Ishikawa (cell line): ENCODE results near the gene ZNF850.

Experiments
- CEBPB ChIP-seq: IDR thresholded peaks from 2 replicates; pipeline ENCODE4 v1.6.1; 2012
- CREB1 ChIP-seq: IDR thresholded peaks from 2 replicates; pipeline ENCODE4 v1.6.1; 2012; ENCODE audit warnings: low read depth
- EGR1 ChIP-seq: IDR thresholded peaks from 2 replicates; pipeline ENCODE4 v1.6.1; 2012
- EP300 ChIP-seq: IDR thresholded peaks from 2 replicates; pipeline ENCODE4 v1.6.1; 2012; ENCODE audit warnings: borderline replicate concordance
- FOXM1 ChIP-seq: IDR thresholded peaks from 2 replicates; pipeline ENCODE4 v1.6.1; 2012; ENCODE audit warnings: low read depth, borderline replicate concordance
- NFIC ChIP-seq: IDR thresholded peaks from 2 replicates; pipeline ENCODE4 v1.6.1; 2012
- RAD21 ChIP-seq: IDR thresholded peaks from 2 replicates; pipeline ENCODE4 v1.6.1; 2012; ENCODE audit warnings: low read depth
- TAF1 ChIP-seq: IDR thresholded peaks from 2 replicates; pipeline ENCODE4 v1.6.1; 2012; ENCODE audit warnings: low read depth, mild to moderate bottlenecking
- TCF12 ChIP-seq: IDR thresholded peaks from 2 replicates; pipeline ENCODE4 v1.6.1; 2012; ENCODE audit warnings: low read depth
- TEAD4 ChIP-seq: IDR thresholded peaks from 2 replicates; pipeline ENCODE4 v1.6.1; 2012
- YY1 ChIP-seq: IDR thresholded peaks from 2 replicates; pipeline ENCODE4 v1.6.1; 2012; ENCODE audit warnings: low read depth
- ZBTB7A ChIP-seq: IDR thresholded peaks from 2 replicates; pipeline ENCODE4 v1.6.1; 2012; ENCODE audit warnings: low read depth
- TF ChIP-seq, protein P1 (sequence below): IDR thresholded peaks from 2 replicates; pipeline ENCODE4 v1.6.1; 2012
- TF ChIP-seq, protein P2 (sequence below): IDR thresholded peaks from 2 replicates; pipeline ENCODE4 v1.6.1; 2012
- TF ChIP-seq, protein P3 (sequence below): IDR thresholded peaks from 2 replicates; pipeline ENCODE4 v1.6.1; 2012; ENCODE audit warnings: low read depth, mild to moderate bottlenecking

The ZNF850 gene

DNA sequence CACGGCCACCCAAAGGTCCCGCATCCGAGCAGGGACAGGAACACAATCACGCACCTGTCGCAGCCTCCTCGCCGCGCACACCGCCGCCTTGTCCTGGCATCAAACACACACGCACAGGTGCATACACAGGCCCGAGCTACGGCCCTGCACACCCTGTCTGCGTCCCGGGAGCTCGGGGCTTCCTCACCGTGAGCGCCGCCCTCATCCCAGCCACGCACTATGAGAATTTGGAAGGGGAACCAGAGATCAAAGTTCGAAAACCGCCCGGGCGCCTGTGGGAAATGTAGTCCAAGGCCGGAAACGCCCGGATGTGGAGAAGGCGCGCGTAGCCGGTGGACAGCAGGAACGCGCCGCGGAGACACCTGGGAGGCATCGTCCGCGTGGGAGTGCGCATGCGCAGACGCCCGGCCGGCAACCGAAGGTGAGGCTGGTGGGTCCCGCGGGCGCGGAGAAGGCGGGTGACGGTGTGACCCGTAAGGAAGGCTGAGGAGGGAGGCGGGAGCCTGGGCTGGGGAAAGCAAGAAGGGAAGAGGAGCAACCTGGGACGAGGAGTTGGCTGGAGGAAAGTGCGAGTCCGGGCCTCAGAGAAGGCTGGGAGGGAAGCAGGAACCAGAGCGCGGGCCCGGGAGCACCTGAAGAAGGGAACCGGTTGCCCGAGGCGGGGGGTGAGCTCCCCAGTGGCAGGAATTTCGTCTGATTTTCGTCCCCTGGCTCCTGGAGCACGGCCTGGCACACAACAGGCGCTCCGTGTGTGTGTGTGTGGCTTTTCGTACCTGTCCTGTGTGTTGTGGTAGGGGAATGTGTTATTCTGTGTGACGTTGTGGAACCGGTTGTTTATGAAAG is 85.2 kb downstream of the ZNF850 start, which contains the start of gene ZNF567:
ZNF567 (plus strand) TSS at position 399 of the 843 bp plus-strand sequence. CDS start 7,256 bp downstream, outside the sequence.
- TF ChIP-seq EP300 (no peak), TAF1 (peak; percentile 62; the same call in 1 of the 2 replicates), NFIC (no peak), TEAD4 (peak; percentile 32; the same call in 1 of the 2 replicates), EGR1 (0 out of 2 replicates have a peak, but pooled peaks have one; percentile 12)
- TF ChIP-seq, protein P1, sequence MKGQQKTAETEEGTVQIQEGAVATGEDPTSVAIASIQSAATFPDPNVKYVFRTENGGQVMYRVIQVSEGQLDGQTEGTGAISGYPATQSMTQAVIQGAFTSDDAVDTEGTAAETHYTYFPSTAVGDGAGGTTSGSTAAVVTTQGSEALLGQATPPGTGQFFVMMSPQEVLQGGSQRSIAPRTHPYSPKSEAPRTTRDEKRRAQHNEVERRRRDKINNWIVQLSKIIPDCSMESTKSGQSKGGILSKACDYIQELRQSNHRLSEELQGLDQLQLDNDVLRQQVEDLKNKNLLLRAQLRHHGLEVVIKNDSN, result peak; percentile 42; the same call in 1 of the 2 replicates
- TF ChIP-seq, protein P2, sequence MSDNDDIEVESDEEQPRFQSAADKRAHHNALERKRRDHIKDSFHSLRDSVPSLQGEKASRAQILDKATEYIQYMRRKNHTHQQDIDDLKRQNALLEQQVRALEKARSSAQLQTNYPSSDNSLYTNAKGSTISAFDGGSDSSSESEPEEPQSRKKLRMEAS, result 0 out of 2 replicates have a peak, but pooled peaks have one; percentile 22

DNA sequence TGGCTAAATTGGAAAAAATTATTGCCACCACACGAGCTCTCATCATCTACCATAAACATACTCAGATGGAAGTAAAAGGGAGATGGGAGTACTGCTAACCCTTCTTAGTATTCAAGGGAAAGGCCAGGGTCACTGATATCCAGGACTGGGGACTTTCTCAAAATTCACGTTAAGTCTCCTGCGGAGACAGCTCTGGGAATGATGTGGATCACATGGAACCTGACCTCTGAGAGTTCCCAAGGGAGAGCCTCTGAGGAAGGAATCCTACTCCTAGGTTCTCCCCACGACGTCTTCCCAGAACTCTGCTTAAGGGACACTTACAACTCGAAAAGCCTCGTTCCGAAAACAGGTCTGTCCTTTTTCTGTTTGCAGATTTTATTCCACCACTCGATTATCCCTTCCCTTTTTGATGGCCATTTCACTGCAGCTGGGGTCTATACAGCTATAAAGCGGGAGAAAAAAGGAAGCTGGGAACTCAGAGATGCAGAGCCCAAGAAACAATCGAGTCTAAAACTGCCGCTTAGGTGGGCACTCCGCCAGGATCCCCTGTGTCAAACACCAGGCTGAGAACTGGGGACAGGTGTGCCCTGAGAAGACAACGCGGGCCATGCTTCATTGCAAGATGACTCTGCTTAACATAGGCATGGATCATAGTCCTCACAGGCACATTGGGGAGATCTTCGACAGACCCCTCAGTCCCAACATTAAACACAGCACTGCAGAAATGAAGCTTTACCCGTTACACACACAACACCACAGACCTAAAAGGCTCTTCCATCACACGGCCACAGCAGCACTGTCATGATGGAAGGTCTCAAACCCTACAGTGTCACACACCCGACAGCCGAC is 86.0 kb downstream of the ZNF850 start:
- no peak for TF ChIP-seq EP300

DNA sequence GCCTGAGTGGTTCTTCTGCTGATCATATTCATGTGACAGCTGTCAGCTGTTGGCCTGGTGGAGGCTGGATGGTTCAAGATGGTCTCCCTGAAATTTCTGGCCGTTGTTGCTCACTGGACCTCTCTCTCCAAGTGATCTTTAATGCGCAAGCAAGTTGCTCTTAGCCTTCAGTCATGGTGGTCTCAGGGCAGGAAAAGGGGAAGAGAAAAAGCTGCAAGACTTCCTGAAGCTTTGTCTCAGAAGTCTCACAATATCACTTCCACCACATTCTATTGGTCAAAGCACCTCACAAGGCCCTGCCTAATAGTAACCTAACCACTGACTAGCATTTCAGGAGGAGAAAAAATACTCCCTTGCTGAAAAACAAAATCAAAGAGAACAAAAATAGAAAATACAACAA is 86.8 kb downstream of the ZNF850 start:
- no peak for TF ChIP-seq TAF1
- TF ChIP-seq CREB1, result no peak
- no peak for TF ChIP-seq EGR1
- TF ChIP-seq NFIC, result no peak
- TF ChIP-seq, protein P2, result no peak
- TF ChIP-seq RAD21, result no peak
- no peak for TF ChIP-seq FOXM1
- no peak for TF ChIP-seq ZBTB7A
- TF ChIP-seq, protein P1, result no peak
- TF ChIP-seq TEAD4, result no peak
- no peak for TF ChIP-seq EP300
- TF ChIP-seq CEBPB, result no peak
- TF ChIP-seq, protein P3, sequence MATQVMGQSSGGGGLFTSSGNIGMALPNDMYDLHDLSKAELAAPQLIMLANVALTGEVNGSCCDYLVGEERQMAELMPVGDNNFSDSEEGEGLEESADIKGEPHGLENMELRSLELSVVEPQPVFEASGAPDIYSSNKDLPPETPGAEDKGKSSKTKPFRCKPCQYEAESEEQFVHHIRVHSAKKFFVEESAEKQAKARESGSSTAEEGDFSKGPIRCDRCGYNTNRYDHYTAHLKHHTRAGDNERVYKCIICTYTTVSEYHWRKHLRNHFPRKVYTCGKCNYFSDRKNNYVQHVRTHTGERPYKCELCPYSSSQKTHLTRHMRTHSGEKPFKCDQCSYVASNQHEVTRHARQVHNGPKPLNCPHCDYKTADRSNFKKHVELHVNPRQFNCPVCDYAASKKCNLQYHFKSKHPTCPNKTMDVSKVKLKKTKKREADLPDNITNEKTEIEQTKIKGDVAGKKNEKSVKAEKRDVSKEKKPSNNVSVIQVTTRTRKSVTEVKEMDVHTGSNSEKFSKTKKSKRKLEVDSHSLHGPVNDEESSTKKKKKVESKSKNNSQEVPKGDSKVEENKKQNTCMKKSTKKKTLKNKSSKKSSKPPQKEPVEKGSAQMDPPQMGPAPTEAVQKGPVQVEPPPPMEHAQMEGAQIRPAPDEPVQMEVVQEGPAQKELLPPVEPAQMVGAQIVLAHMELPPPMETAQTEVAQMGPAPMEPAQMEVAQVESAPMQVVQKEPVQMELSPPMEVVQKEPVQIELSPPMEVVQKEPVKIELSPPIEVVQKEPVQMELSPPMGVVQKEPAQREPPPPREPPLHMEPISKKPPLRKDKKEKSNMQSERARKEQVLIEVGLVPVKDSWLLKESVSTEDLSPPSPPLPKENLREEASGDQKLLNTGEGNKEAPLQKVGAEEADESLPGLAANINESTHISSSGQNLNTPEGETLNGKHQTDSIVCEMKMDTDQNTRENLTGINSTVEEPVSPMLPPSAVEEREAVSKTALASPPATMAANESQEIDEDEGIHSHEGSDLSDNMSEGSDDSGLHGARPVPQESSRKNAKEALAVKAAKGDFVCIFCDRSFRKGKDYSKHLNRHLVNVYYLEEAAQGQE, result no peak
- no peak for TF ChIP-seq YY1
- TF ChIP-seq TCF12, result no peak

DNA sequence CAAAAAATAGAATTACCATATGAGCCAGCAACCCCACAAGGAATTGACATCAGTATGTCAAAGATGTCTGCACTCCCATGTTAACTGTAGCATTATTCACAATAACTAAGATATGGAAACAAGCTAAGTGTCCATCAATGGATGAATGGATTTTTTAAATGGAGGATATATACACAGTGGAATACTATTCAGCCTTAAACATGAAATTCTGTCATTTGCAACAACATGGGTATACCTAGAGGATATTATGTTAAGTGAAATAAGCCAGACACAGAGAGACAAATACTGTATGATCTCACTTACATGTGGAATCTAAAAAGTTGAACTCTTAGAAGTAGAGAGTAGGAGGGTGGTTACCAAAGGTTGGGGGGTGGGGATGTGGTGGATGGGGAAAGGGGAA is 93.2 kb downstream of the ZNF850 start:
- TF ChIP-seq EP300 (no peak), EGR1 (no peak), CREB1 (no peak), FOXM1 (no peak), TAF1 (no peak), TEAD4 (no peak), ZBTB7A (no peak), NFIC (no peak), CEBPB (no peak), RAD21 (no peak), TCF12 (no peak), YY1 (no peak)
- TF ChIP-seq, protein P1, result no peak
- TF ChIP-seq, protein P2, result no peak
- TF ChIP-seq, protein P3, result no peak
